HepG2 (cell line): Measurements from ENCODE around the gene PDILT. TPM values are rescaled to one million over a fixed set of nuclear protein-coding genes. Genes with fewer than 3 reads are reported as not detected.
A peak's percentile ranks its signal among the peaks of the same experiment; 100 is the strongest.

ENCODE experiments used
- CBX5 ChIP-seq: sonication (generic); formaldehyde crosslinking; IDR thresholded peaks from 2 replicates; pipeline ENCODE4 v1.4.0; 2020; ENCODE audit warnings: missing genetic modification reagents, borderline replicate concordance
- GRHL1 ChIP-seq: sonication (generic); formaldehyde crosslinking; conservative IDR thresholded peaks from 2 replicates; pipeline ENCODE4 v1.8.0; 2022; ENCODE audit warnings: missing genetic modification reagents
- JUNB ChIP-seq: sonication (generic); formaldehyde crosslinking; IDR thresholded peaks from 2 replicates; pipeline ENCODE4 v1.8.0; 2022; ENCODE audit warnings: missing genetic modification reagents, mild to moderate bottlenecking, borderline replicate concordance
- MYNN ChIP-seq: sonication (generic); formaldehyde crosslinking; IDR thresholded peaks from 2 replicates; pipeline ENCODE4 v1.4.0; 2020; ENCODE audit warnings: mild to moderate bottlenecking, low read depth, missing genetic modification reagents
- PHB2 ChIP-seq: fragments of 450-650 bp; IDR thresholded peaks from 2 replicates; pipeline ENCODE4 v1.6.1; 2018; ENCODE audit not compliant: partially characterized antibody
- PLSCR1 ChIP-seq: sonication (generic); formaldehyde crosslinking; IDR thresholded peaks from 2 replicates; pipeline ENCODE4 v1.5.0; 2020; ENCODE audit warnings: missing genetic modification reagents, mild to moderate bottlenecking, borderline replicate concordance
- TBL1XR1 ChIP-seq: fragments of 150-350 bp; IDR thresholded peaks from 2 replicates; pipeline ENCODE4 v1.6.1; 2014; ENCODE audit warnings: borderline replicate concordance, low read length; ENCODE audit not compliant: partially characterized antibody
- UBTF ChIP-seq: sonication (generic); formaldehyde crosslinking; IDR thresholded peaks from 2 replicates; pipeline ENCODE4 v1.4.0; 2020; ENCODE audit warnings: mild to moderate bottlenecking, missing genetic modification reagents
- ZNF124 ChIP-seq: sonication (generic); formaldehyde crosslinking; IDR thresholded peaks from 2 replicates; pipeline ENCODE4 v1.4.0; 2020; ENCODE audit warnings: missing genetic modification reagents
- ZNF354B ChIP-seq: sonication (generic); formaldehyde crosslinking; IDR thresholded peaks from 2 replicates; pipeline ENCODE4 v1.8.0; 2022; ENCODE audit warnings: mild to moderate bottlenecking, missing genetic modification reagents
- ZNF407 ChIP-seq: sonication (generic); formaldehyde crosslinking; IDR thresholded peaks from one replicate; pipeline ENCODE4 v1.5.1; 2020; ENCODE audit warnings: mild to moderate bottlenecking, missing genetic modification reagents; ENCODE audit errors: not compliant biosample characterization
- ZNF460 ChIP-seq: sonication (generic); formaldehyde crosslinking; IDR thresholded peaks from 2 replicates; pipeline ENCODE4 v1.5.1; 2020; ENCODE audit warnings: missing genetic modification reagents, mild to moderate bottlenecking, borderline replicate concordance
- ZNF614 ChIP-seq: IDR thresholded peaks from 2 replicates; pipeline ENCODE4 v1.6.1; 2018; ENCODE audit warnings: missing biosample characterization, missing genetic modification reagents, inconsistent platforms, borderline replicate concordance
- ZNF75D ChIP-seq: sonication (generic); formaldehyde crosslinking; IDR thresholded peaks from 2 replicates; pipeline ENCODE4 v1.8.1; 2023; ENCODE audit warnings: missing genetic modification reagents, mild to moderate bottlenecking, borderline replicate concordance
- ZNF83 ChIP-seq: sonication (generic); formaldehyde crosslinking; IDR thresholded peaks from 2 replicates; pipeline ENCODE4 v1.4.0; 2020; ENCODE audit warnings: missing genetic modification reagents, mild to moderate bottlenecking, borderline replicate concordance
- polyA plus RNA-seq, 8 experiments: library from polyadenylated mRNA; depleted of rRNA in 3 of 8; stranded (reverse) in 7 of 8; unstranded in 1 of 8; fragments of >200 nt; fragmentation: Illumina TruSeq in 4 of 8; extraction: Trizol in 4 of 8; gene quantifications; 2 replicates each; pipeline versions ENCODE4 v1.2.1 to v1.2.3, GENCODE V29; 2011 to 2016; ENCODE audit warnings: low read depth in 4 of 8, missing spikeins in 1 of 8, mixed read lengths in 1 of 8; ENCODE audit not compliant: insufficient read depth in 1 of 8
- total RNA-seq, 5 experiments: library from RNA; depleted of rRNA; stranded (reverse); fragments of >200 nt; fragmentation: Illumina TruSeq; extraction: Trizol; gene quantifications; 2 replicates each; pipeline ENCODE4 v1.2.3, GENCODE V29; 2016; ENCODE audit warnings: low read depth in 1 of 5

PDILT gene
- total and polyA plus RNA-seq, 2 of the 13 experiments (the other 11 are each of a cell fraction or from before 2014, with no cell fraction given): not detected

- TF ChIP-seq UBTF (CRISPR knock-in tag): no peak
- 0 out of 2 replicates have a peak, but pooled peaks have one; percentile 60 for TF ChIP-seq CBX5 (CRISPR knock-in tag)
- TF ChIP-seq PHB2: no peak
- TF ChIP-seq ZNF354B (CRISPR knock-in tag): no peak
- TF ChIP-seq ZNF83: no peak
- no peak for TF ChIP-seq ZNF460 (CRISPR knock-in tag)
- no peak; the same call in 1 of the 2 replicates for TF ChIP-seq ZNF124
- TF ChIP-seq GRHL1 (CRISPR knock-in tag): no peak
- no peak for TF ChIP-seq ZNF75D (CRISPR knock-in tag)
- TF ChIP-seq ZNF614 (CRISPR knock-in tag): peak; percentile 99
- TF ChIP-seq JUNB (CRISPR knock-in tag): no peak
- 0 out of 2 replicates have a peak, but pooled peaks have one; percentile 86 for TF ChIP-seq MYNN (CRISPR knock-in tag)
- TF ChIP-seq TBL1XR1: no peak
- TF ChIP-seq PLSCR1 (CRISPR knock-in tag): no peak
- TF ChIP-seq ZNF407 (CRISPR knock-in tag): no peak
Measured at GRCh38 chr16:20424129-20424866, 19.8 kb upstream of the PDILT start (continued).
